ENCODE data around the gene TTLL9. TPM values are rescaled to one million over a fixed set of nuclear protein-coding genes. Genes with fewer than 3 reads are reported as not detected.

Gene TTLL9
- total RNA-seq, 2 donors from 2014 or later = 1.2 TPM; not detected in 1

DNA sequence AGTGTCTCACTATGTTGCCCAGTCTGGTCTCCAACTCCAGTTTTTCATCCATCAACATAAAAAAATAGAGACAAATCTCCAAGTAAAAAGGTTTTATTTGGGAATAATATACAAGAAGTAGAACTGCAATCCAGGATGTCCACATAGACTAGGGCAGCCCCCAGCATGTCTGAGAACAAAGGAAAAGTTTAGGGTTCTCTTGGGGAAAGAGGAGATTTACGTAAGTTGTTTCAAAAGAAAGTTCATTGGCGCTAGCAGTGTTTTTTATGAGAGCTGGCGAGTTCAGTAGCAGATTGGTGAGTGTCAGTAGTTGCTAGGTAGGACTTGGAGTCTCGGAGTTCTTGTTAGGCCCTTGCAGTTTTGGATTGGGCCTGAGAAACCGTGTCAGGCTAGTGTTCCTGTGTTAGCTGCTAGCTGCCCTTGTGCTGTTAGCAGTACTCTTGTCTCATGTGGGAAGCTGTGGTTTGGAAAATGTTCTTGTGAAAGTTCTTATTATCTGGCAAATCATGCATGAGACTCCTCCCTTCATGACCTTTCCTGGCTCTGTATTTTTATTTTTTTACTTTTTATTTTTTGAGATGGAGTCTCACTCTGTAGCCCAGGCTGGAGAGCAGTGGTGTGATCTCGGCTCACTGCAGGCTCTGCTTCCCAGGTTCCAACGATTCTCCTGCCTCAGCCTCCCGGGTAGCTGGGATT lies 24.7 kb downstream of the TTLL9 start:
- no peaks in the 10 kb centered on the region for H3K27me3 ChIP-seq (replicated peaks; ENCODE audit: insufficient read depth)
- H3K4me3 ChIP-seq = no peak overlapping the region
- intact Hi-C loops (cut with DNase I) = no loop called here
- DNase-seq (ENCODE audit: low spot score) = peak; percentile 63
- no peaks in the 10 kb centered on the region for H3K9me3 ChIP-seq
- WGBS = 32% methylated on average over 8 of the region's 8 CpGs
- no peaks in the 10 kb centered on the region for H3K4me1 ChIP-seq (replicated peaks)
- TF ChIP-seq POLR2AphosphoS5 (IDR thresholded peaks at IDR 0.05) = peak; percentile 64
- TF ChIP-seq, protein P1, sequence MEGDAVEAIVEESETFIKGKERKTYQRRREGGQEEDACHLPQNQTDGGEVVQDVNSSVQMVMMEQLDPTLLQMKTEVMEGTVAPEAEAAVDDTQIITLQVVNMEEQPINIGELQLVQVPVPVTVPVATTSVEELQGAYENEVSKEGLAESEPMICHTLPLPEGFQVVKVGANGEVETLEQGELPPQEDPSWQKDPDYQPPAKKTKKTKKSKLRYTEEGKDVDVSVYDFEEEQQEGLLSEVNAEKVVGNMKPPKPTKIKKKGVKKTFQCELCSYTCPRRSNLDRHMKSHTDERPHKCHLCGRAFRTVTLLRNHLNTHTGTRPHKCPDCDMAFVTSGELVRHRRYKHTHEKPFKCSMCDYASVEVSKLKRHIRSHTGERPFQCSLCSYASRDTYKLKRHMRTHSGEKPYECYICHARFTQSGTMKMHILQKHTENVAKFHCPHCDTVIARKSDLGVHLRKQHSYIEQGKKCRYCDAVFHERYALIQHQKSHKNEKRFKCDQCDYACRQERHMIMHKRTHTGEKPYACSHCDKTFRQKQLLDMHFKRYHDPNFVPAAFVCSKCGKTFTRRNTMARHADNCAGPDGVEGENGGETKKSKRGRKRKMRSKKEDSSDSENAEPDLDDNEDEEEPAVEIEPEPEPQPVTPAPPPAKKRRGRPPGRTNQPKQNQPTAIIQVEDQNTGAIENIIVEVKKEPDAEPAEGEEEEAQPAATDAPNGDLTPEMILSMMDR (IDR thresholded peaks at IDR 0.05) = no peak
- H3K27ac ChIP-seq = peak overlapping the region; percentile 13 to 46
- H3K36me3 ChIP-seq = no peaks in the 10 kb centered on the region

DNA sequence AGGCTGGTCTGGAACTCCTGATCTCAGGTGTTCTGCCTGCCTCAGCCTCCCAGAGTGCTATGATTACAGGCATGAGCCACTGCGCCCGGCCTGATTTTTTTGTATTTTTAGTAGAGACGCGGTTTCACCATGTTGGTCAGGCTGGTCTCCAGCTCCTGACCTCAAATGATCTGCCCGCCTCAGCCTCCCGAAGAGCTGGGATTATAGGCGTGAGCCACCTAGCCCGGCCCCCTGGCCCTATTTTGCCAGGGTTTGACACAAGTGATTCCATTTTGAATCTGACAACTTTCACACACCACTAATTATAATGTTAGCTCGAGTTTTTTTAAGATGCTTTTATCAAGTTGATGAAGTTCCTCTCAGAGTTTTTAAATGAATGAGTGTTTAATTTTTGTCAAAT lies 25.6 kb downstream of the TTLL9 start:
- no peak for DNase-seq (ENCODE audit: low spot score)
- WGBS = 95% methylated on average over 9 of the region's 9 CpGs

GRCh38 chr20:31897541-31897940 lies 27.1 kb downstream of the TTLL9 start:
- no peak overlapping the region for H3K4me3 ChIP-seq
- no peaks in the 10 kb centered on the region for H3K9me3 ChIP-seq
- no peaks in the 10 kb centered on the region for H3K36me3 ChIP-seq
- H3K27me3 ChIP-seq (replicated peaks; ENCODE audit: insufficient read depth) = no peaks in the 10 kb centered on the region
- no peaks in the 10 kb centered on the region for H3K4me1 ChIP-seq (replicated peaks)
- 88% methylated on average over 9 of the region's 9 CpGs for WGBS
- TF ChIP-seq, protein P1 (IDR thresholded peaks at IDR 0.05) = no peak
- TF ChIP-seq POLR2A (IDR thresholded peaks at IDR 0.05) = no peak
- no peak for TF ChIP-seq POLR2AphosphoS5 (IDR thresholded peaks at IDR 0.05)
- intact Hi-C loops (cut with DNase I) = no loop called here
- no peak overlapping the region for H3K27ac ChIP-seq
- DNase-seq (ENCODE audit: low spot score) = no peak

More for the DNA sequence above, 25.6 kb downstream of the TTLL9 start:
- intact Hi-C loops (cut with DNase I) = no loop called here
- no peak for TF ChIP-seq POLR2AphosphoS5 (IDR thresholded peaks at IDR 0.05)
- TF ChIP-seq, protein P1 (IDR thresholded peaks at IDR 0.05) = no peak
- no peak for TF ChIP-seq POLR2A (IDR thresholded peaks at IDR 0.05)
- Histone ChIP-seq H3K9me3 (no peaks in the 10 kb centered on the region), H3K27me3 (replicated peaks; ENCODE audit: insufficient read depth) (no peaks in the 10 kb centered on the region), H3K27ac (peak overlapping the region in 1 of 2 donors; percentile 46), H3K36me3 (no peaks in the 10 kb centered on the region), H3K4me3 (no peak overlapping the region), H3K4me1 (replicated peaks) (no peaks in the 10 kb centered on the region)

GRCh38 chr20:31901615-31902014 lies 31.2 kb downstream of the TTLL9 start:
- no peak for DNase-seq (ENCODE audit: low spot score)
- Histone ChIP-seq H3K4me1 (replicated peaks) (no peaks in the 10 kb centered on the region), H3K27me3 (replicated peaks; ENCODE audit: insufficient read depth) (no peaks in the 10 kb centered on the region), H3K36me3 (no peaks in the 10 kb centered on the region), H3K9me3 (no peaks in the 10 kb centered on the region), H3K27ac (no peak overlapping the region), H3K4me3 (no peak overlapping the region)
- WGBS = 87% methylated on average over 6 of the region's 6 CpGs
- TF ChIP-seq POLR2AphosphoS5 (IDR thresholded peaks at IDR 0.05) (no peak), POLR2A (IDR thresholded peaks at IDR 0.05) (no peak)
- TF ChIP-seq, protein P1 (IDR thresholded peaks at IDR 0.05) = no peak
- intact Hi-C loops (cut with DNase I) = no loop called here

All from prostate gland (tissue), 2 donors.